DOHH2 (cell line): ENCODE results near the gene CXorf38.

Source experiments
- CTCF ChIP-seq: fragments of 200-600 bp; sonication (generic); IDR thresholded peaks from one replicate; pipeline ENCODE4 v1.5.1; 2014; ENCODE audit warnings: antibody characterized with exemption, mild to moderate bottlenecking, low read depth, low read length; ENCODE audit not compliant: poor library complexity, severe bottlenecking
- EZH2phosphoT487 ChIP-seq: fragments of 200-600 bp; sonication (generic); IDR thresholded peaks from 2 replicates; pipeline ENCODE4 v1.6.1; 2017; ENCODE audit warnings: borderline replicate concordance, mild to moderate bottlenecking, antibody characterized with exemption, low read length, moderate library complexity, mixed read lengths

- TF ChIP-seq CTCF (no peak), EZH2phosphoT487 (no peak)
These were observed 43.9 kb downstream of the CXorf38 start for GRCh38 chrX:40603446-40603845.
